MM.1S (cell line): ENCODE results near the gene AKAP5.

Experiments used
- DNase-seq: peaks from one replicate; pipeline ENCODE4 v3.0.0-alpha.2; 2015
- H2AFZ ChIP-seq: fragments of 300-600 bp; sonication (generic); 2 replicates; pipeline ENCODE4 v1.6.0; 2016; ENCODE audit warnings: antibody characterized with exemption, low read length
- H3F3A ChIP-seq: fragments of 300-600 bp; sonication (generic); 2 replicates; pipeline ENCODE4 v1.6.1; 2016; ENCODE audit warnings: mild to moderate bottlenecking, antibody characterized with exemption, low read length, moderate library complexity, mixed read lengths; ENCODE audit not compliant: insufficient read depth
- H3K27ac ChIP-seq: fragments of 300-600 bp; sonication (generic); 2 replicates; pipeline ENCODE4 v1.5.1; 2016; ENCODE audit warnings: mild to moderate bottlenecking, low read length
- H3K27me3 ChIP-seq: fragments of 300-600 bp; sonication (generic); replicated peaks from 2 replicates; pipeline ENCODE4 v1.6.0; 2016; ENCODE audit warnings: low read length; ENCODE audit not compliant: insufficient read depth
- H3K36me3 ChIP-seq: fragments of 300-600 bp; sonication (generic); replicated peaks from 2 replicates; pipeline ENCODE4 v1.6.1; 2016; ENCODE audit warnings: mild to moderate bottlenecking, low read length, mixed read lengths; ENCODE audit not compliant: insufficient read depth
- H3K4me1 ChIP-seq: fragments of 300-600 bp; sonication (generic); 2 replicates; pipeline ENCODE4 v1.6.1; 2016; ENCODE audit warnings: low read length, mixed read lengths
- H3K4me2 ChIP-seq: fragments of 300-600 bp; sonication (generic); 2 replicates; pipeline ENCODE4 v1.6.0; 2016; ENCODE audit warnings: low read depth, low read length
- H3K4me3 ChIP-seq: fragments of 300-600 bp; sonication (generic); 2 replicates; pipeline ENCODE4 v1.5.1; 2016; ENCODE audit warnings: low read length, mixed read lengths
- H3K79me2 ChIP-seq: fragments of 300-600 bp; sonication (generic); 2 replicates; pipeline ENCODE4 v1.6.1; 2016; ENCODE audit warnings: mixed run types, low read length, mixed read lengths
- H3K9ac ChIP-seq: fragments of 300-600 bp; sonication (generic); 2 replicates; pipeline ENCODE4 v1.6.1; 2016; ENCODE audit warnings: low read length, mixed read lengths
- H3K9me2 ChIP-seq: fragments of 300-600 bp; sonication (generic); replicated peaks from 2 replicates; pipeline ENCODE4 v1.6.1; 2016; ENCODE audit warnings: mild to moderate bottlenecking, low read length, mixed read lengths; ENCODE audit not compliant: insufficient read depth
- H3K9me3 ChIP-seq: fragments of 300-600 bp; sonication (generic); replicated peaks from 2 replicates; pipeline ENCODE4 v1.6.1; 2016; ENCODE audit warnings: mild to moderate bottlenecking, low read length, mixed read lengths; ENCODE audit not compliant: insufficient read depth
- H4K20me1 ChIP-seq: fragments of 300-600 bp; sonication (generic); 2 replicates; pipeline ENCODE4 v1.6.1; 2016; ENCODE audit warnings: mild to moderate bottlenecking, low read length, moderate library complexity, mixed read lengths; ENCODE audit not compliant: insufficient read depth
- CTCF ChIP-seq: fragments of 300-600 bp; sonication (generic); IDR thresholded peaks from 2 replicates; pipeline ENCODE4 v1.5.1; 2016; ENCODE audit warnings: antibody characterized with exemption, low read length, mixed read lengths
- EZH2 ChIP-seq: fragments of 300-600 bp; sonication (generic); optimal IDR thresholded peaks from 2 replicates; pipeline ENCODE3; 2017; ENCODE audit warnings: low read depth, mild to moderate bottlenecking, antibody characterized with exemption, low read length, mixed read lengths
- EZH2phosphoT487 ChIP-seq: fragments of 300-600 bp; sonication (generic); IDR thresholded peaks from 2 replicates; pipeline ENCODE4 v1.6.1; 2018; ENCODE audit warnings: antibody characterized with exemption, low read length

Gene AKAP5

DNA sequence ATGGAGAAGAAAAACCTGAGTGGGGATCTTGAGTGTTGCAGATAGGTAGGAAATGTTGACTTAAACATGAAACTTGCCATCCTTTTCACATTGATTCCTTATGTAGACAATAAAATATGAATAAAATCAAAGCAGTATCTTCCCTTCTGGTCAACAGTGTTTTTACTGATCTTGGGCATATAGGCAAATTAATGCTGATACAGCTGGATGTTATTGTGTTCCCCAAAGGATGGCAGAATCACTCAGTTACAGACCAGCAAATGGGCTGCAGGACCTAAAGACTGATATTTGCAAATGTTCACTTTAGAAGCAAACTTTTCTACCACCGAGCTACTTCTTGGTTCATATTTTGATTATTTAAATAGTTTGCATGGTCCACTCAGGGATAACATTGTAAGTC lies 43.3 kb upstream of the AKAP5 start:
- DNase-seq = no peak
- H3K27ac ChIP-seq = no peak overlapping the region
- H3K36me3 ChIP-seq = no peaks in the 10 kb centered on the region

GRCh38 chr14:64422756-64423155 lies 42.5 kb upstream of the AKAP5 start:
- Histone ChIP-seq H3K4me1 (no peaks in the 10 kb centered on the region), H2AFZ (no peak overlapping the region), H3K79me2 (no peaks in the 10 kb centered on the region), H3K4me3 (no peak overlapping the region), H3K27ac (no peak overlapping the region), H3K9me2 (no peaks in the 10 kb centered on the region), H3F3A (no peaks in the 10 kb centered on the region), H3K4me2 (no peak overlapping the region), H3K36me3 (no peaks in the 10 kb centered on the region), H3K9ac (no peak overlapping the region), H4K20me1 (no peaks in the 10 kb centered on the region), H3K9me3 (no peaks in the 10 kb centered on the region), H3K27me3 (no peaks in the 10 kb centered on the region)
- TF ChIP-seq CTCF = no peak
- TF ChIP-seq EZH2phosphoT487 = no peak
- TF ChIP-seq EZH2 = no peak
- no peak for DNase-seq

More for the DNA sequence above, 43.3 kb upstream of the AKAP5 start:
- TF ChIP-seq EZH2phosphoT487 = no peak
- TF ChIP-seq EZH2 = no peak
- no peak for TF ChIP-seq CTCF
- Histone ChIP-seq H3K9me3 (no peaks in the 10 kb centered on the region), H3K79me2 (no peaks in the 10 kb centered on the region), H3K4me2 (no peak overlapping the region), H3K9me2 (no peaks in the 10 kb centered on the region), H3K4me1 (no peaks in the 10 kb centered on the region), H4K20me1 (no peaks in the 10 kb centered on the region), H3K4me3 (no peak overlapping the region), H3K9ac (no peak overlapping the region), H2AFZ (no peak overlapping the region), H3K27me3 (no peaks in the 10 kb centered on the region), H3F3A (no peaks in the 10 kb centered on the region)

GRCh38 chr14:64423987-64424386 lies 41.3 kb upstream of the AKAP5 start:
- Histone ChIP-seq H3K9me2 (no peaks in the 10 kb centered on the region), H3K4me2 (no peak overlapping the region), H3K79me2 (no peaks in the 10 kb centered on the region), H3K27ac (no peak overlapping the region), H3F3A (no peaks in the 10 kb centered on the region), H3K9ac (no peak overlapping the region), H2AFZ (no peak overlapping the region), H3K9me3 (no peaks in the 10 kb centered on the region), H4K20me1 (no peaks in the 10 kb centered on the region), H3K36me3 (no peaks in the 10 kb centered on the region), H3K4me3 (no peak overlapping the region), H3K27me3 (no peaks in the 10 kb centered on the region), H3K4me1 (no peaks in the 10 kb centered on the region)
- TF ChIP-seq CTCF (no peak), EZH2phosphoT487 (no peak), EZH2 (no peak)
- no peak for DNase-seq
